ENCODE data around the gene RGS4.
A peak's percentile ranks its signal among the peaks of the same experiment; 100 is the strongest.
"Not testable (repeated sequence)": the region's sequence is repeated elsewhere in the genome, so short reads cannot be mapped to it uniquely, and the experiment has no call there.

RGS4 gene

DNA sequence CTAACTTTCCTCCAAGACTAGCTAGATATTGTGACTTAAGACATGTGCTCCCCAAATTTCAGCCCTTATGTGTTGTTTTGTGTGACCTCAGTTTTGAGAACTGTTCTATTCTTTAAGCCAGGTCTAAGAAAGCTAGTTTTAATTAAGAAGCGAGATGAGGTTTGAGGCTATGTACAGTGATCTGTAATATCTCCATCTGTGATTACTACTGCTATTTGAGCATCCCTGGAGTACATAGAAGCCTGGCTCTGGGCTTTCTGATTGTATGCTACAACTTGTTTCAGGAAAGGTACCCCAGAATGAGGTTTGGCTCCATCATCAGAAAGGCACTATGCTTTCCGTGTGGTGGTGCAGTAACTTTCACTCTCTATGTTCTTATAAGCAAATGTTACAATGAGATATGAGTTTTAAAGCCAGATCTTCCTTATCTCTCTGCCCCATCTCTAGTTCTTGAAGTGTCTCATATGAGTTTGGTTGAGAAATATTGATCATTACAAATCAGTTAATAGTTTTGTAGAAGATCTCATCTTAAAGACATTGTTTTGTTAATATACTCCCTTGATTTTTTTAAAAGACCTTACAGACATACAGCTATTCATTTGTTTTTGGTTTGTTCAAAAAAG is 605 bp downstream of the RGS4 start:
- DNase-seq: no peak

DNA sequence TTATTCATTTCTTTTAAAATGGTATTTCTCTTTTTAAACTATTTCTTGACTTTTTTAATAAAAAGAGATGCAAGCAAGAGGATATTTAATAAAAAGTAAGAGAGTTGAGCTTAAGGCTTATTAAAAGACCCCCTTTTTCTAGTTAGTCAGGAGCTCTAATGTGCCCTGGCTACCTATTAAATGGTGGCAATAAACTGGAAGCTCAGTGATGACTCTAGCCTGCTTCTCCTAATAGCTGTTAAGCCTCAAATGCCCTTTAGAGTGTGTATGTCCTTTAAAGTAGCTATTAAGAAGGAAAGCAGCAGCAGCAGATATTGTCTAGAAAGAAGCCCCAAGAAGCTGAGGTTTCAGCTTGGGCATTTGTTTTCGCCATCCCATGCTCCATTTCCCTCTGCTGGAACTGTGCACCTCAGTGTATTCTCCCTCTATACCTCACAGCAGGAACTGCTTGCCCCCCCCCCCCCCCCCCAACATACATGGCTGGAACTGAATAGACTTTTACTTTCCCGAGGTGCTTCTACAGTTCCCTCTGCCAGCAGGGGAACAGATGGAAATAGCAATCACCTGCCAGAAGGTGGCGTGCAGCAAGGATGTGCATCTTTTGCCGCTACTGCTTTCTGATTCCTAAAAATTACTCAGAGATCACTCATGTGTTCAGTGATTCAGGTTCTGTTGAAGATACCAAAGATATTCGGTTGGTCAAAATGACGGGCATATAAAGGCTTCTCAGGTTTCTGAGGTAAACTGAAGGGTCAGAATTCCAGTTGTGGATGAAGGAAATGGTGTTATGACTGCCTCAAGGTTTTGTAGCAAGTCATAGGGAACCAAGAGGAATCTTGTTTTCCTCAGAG is 2.5 kb downstream of the RGS4 start:
- peak; percentile 38 for DNase-seq

DNA sequence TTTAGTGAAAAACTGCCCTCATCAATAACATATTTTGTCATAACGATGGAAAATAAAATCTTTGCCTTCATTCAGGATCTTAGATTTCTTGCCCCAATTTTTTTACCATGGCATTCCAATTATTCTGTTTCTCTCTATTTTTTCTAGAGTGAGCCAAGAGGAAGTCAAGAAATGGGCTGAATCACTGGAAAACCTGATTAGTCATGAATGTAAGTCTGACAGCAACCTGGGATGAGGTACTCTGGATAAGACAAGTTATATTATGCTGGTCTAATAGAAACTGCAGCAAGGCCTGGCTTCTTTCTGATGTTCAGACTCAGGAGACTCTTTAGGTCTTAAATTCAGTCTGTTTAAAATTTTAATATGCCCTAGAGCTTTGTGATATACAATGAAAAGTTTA is 3.5 kb downstream of the RGS4 start:
- DNase-seq: no peak

DNA sequence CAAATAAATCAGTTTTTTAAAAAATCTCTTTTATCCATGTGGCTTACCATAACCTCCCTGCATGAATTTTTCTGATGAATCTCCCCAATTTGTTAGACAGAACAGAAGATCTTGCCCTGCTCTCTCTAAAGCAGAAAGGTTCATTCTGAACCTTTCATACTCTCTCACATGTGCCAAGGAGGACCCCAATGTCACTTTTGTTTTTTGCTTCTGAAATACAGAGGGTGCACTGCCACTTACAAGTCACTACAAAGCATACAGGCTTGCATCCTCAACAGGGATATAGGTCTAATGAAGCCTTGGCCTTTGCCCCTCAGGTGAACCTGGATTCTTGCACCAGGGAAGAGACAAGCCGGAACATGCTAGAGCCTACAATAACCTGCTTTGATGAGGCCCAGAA is 4.8 kb downstream of the RGS4 start:
- no peak for DNase-seq

DNA sequence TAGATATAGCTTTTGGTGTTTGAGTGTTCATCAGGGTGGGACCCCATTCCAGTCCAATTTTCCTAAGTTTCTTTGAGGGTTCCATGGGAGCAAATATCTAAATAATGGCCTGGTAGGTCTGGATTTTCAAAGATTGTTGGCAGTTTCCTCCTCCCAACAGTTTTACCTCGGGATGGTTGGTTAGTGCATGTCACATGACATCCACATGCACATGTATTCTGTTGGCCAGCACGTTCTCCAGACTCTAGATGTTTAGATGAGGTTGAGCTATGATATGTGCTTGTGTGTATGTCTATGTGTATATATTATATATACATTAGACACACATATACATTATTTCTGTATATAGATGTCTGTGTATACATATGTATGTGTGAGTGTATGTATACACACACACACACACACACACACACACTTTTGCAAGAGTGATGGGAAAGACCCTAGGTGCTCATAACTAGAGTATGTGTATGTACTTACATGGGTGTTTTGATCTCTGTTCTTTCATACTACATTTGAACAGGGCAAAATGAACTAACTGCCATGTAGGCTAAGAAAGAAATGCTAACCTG is 5.6 kb downstream of the RGS4 start:
- DNase-seq: no peak

DNA sequence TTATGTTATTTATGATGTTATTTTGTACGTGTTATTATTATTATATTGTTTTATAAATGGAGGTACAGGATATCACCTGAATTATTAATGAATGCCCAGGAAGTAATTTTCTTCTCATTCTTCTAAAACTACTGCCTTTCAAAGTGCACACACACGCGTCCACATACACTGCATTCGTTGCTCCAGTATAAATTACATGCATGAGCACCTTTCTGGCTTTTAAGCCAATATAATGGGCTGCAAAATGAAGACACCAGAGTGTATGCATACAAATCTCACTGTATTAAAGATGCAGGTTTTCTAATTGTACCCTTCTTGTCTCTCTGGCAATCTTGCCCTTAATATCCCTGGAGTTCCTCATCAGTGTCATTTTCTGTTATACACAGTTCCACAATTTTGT is 6.9 kb downstream of the RGS4 start:
- no peak for DNase-seq

DNA sequence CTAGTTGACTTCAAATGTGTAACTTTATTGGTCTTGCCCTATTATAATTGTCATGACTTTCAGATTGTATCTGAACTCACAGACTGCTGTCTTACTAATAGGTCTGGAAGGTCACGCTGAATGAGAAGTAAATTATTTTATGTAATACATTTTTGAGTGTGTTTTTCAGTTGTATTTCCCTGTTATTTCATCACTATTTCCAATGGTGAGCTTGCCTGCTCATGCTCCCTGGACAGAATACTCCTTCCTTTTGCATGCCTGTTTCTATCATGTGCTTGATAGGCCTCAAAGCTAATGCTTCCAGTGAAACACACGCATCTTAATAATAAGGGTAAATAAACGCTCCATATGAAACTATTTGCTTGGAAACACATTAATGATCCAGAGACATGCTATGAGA is 7.3 kb downstream of the RGS4 start:
- DNase-seq: no peak

DNA sequence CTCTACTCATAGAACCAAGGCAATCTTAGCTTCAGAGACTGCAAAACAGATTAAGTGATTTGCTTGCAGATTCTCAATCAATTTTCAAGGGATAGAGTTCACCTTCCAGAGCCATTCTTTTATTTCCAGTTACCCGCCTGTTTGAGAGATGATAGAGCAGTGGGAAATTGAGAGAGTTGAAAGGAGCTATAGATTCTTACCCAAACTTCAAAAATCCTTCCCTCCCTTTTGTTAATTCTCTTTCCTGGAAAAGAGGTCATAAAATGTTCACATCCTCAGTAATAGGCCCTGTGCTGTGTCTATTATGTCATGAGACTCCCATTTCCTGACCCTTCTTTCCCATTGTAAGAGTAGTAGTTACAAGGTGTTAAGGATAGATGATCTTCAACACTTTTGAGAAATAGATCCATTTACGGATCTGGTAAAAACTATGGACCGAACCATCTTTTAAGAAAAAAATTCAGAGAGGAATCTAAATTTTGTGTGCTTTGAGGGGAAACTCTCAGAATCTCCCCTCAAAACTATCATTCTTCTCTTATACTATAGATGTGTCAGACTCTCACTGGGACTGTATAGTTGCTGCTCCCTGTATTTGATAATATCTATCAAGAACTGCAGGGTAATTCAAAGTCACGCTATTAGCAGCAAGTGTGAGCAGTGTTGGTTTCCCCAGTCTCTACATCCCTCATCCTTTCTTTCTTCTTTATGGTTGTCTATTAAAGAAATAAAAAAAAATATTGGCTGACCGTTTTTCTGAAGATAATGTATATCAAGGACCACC is 8.0 kb downstream of the RGS4 start:
- no peak for DNase-seq

DNA sequence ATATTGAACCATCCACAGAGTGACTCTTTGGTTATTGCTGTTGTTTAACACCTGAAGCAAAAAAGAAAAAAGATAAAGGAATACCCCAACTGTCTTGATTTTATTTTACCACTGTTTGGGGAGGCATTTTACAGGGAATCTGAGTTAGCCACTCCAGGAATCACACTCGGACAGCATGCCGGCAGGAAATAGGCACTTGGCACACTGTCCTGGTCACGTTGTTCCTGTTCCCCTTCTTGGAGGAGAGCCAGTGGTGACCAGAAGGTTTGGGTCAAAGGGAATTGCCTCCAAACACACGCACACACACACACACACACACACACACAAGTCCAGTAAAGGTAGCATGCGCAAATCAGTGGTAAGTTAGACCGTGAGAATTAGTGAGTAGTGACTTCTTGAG is 13.8 kb downstream of the RGS4 start:
- DNase-seq: no peak

DNA sequence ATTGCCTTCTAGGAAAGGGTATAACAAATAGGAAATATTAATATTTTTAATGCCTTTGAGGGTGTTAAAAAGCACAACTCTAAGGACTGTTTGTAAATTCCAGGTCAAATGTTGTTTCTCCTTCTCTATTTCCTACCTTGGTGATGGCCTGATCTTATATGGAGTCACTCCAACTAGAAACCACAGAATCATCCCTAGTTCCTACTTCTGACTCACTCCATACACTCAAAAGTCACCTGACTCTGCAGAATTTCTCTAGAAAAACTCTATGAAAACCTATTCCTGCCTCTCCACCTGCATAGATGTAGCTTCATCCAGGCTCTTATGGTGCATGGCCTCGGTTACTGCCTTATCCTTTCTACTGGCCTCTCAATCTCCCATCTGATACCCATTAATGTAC is 14.5 kb downstream of the RGS4 start:
- DNase-seq: no peak

DNA sequence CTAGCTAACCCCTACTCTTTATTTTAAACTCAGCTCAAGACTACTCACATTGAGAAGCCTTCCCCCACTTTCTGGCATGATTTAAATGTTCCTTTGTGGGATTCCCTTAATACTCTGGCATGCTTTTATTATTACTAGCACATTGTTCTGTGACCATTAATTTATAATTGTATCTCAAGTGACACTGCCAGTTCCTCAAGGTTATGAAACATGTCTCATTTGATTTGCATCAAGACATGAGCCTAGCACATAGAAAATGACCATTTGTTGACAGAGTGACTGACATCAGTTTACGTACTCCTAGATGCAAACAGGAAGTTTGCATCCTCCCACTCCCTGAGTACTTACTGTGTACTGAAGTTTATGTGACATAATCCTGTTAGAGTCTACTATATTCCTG is 15.2 kb downstream of the RGS4 start:
- DNase-seq: no peak

DNA sequence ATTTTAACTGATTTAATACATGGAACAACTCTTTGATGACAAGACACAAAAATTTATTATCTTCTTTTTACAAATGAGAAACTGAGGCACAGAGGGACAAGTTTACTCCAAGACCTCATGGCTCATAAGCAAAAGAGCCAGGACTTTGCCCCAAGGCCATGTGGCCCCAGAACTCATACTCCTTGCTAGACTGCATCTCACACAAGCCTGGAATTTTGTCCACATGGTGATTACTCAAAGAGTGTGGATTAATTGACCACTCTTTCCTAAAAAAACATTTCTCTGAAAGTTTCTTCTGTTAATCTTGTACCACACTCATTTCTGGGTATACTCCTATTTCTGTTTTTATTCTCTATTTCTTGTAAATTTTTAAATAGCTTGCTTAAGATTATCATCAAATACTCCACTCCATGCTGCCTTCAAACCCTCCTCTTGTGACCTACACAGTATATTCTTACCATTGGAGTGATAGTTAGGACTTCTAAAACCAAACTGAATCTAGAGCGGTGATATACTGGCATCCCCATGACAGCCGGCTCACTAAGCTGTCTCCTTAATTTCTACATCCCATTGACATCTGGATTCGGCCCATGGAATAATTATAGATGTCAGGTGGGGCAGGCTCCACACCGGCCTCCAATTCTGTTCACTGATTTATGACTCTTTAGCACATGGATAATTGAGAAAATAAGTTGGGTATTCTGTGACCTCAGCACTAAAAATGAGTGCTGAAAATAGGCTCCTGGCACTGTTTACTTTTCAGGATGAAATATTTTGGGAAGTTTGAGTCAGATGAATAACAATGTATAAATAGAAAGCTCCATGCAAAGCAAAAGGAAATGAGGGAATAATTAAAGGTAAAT is 16.1 kb downstream of the RGS4 start:
- no peak for DNase-seq

DNA sequence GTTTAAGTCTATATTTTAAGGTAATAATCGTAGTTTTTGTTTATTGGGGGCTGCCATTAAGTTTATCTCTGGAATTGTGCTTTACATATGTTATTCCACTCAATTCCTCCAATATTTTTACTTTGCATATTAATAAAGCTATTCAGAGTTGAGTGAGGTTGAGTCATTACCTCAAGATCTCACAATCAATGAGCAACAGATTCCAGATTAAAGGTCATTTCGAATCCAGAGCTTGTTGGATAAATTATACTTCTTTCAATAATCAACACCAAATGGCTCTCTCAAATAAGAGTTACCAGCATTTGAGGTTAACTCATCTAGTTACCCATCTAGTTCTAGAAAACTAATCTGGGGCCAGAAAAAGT is 16.7 kb downstream of the RGS4 start:
- no peak for DNase-seq

DNA sequence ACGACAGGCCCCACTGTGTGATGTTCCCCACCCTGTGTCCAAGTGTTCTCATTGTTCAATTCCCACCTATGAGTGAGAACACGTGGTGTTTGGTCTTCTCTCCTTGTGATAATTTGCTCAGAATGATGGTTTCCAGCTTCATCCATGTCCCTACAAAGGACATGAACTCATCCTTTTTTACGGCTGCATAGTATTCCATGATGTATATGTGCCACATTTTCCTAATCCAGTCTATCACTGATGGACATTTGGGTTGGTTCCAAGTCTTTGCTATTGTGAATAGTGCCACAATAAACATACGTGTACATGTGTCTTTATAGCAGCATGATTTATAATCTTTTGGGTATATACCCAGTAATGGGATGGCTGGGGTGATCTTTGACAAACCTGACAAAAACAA is 20.0 kb downstream of the RGS4 start:
- DNase-seq: not testable (repeated sequence)

DNA sequence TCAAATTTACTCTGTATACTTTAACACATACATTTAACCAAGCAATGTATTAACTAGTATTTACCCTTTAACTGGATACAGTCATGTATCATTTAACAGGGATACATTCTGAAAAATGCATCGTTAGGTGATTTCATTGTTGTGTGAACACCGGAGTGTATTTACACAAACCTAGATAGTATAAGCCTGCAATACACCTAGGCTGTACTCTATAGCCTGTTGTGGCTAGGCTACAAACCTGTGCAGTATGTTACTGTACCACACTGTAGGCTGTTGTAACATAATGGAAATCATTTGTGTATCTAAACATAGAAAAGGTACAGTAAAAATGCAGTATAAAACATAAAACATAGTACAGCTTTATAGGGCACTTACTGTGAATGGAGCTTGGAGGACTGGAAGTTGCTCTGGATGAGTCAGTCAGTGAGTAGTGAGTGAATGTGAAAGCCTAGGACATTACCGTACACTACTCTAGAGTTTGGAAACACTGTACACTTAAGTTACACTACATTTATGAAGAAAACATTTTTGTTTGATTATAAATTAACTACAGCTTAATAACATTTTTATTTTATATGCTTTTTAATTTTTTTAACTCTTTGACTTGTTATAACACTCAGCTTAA is 21.3 kb downstream of the RGS4 start:
- DNase-seq: peak; percentile 6

DNA sequence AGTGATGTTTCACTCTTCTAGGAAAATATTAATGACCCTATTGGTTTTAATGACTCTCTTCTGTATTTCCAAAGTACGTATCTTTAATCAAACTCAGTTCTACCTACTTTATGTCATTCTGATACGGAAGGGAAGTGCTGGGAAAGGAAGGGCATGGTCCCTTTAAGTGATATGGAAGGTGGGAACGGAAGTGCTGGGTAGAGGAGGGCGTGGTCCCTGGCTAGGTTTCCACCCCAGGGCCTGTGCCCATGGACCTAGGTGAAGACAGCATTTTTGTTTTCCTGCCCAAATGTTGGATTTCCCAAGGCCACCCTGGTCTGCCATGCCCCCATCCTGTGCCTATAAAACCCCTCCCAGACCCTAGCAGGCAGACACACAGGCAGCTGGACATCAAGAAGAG is 24.0 kb downstream of the RGS4 start:
- DNase-seq: no peak

DNA sequence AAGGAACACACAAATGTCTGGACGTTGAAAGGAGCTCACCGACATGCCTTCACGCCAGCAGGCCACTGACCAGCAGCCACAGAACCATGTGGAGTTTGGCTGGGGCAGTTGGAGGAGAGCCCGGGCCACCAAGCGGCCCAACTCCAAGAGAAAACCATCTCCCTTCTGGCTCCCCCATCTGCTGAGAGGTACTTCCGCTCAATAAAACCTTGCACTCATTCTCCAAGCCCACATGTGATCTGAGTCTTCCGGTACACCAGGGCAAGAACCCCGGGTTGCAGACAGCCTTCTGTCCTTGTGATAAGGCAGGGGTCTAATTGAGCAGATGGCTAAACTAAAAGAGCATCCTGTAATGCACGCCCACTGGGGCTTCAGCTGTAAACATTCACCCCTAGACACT is 24.4 kb downstream of the RGS4 start:
- no peak for DNase-seq

DNA sequence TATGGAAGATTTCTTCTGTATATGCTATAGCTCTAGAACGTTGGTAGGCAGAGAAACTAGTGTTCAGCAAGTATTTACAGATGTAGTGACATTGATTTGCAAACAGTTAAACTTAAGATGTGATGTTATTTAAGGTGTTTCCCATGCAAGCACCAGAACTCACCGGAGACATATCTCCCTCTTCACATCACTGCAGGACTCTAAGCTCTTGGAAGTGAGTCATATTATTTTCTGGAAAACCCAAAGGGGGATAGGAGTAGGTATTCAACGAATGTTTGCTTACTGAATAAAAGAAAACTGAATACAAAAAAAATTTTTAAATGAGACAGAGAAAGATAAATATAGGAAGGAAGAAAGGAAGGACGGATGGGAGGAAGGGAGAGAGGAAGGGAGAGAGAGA is 25.0 kb downstream of the RGS4 start:
- DNase-seq: no peak

DNA sequence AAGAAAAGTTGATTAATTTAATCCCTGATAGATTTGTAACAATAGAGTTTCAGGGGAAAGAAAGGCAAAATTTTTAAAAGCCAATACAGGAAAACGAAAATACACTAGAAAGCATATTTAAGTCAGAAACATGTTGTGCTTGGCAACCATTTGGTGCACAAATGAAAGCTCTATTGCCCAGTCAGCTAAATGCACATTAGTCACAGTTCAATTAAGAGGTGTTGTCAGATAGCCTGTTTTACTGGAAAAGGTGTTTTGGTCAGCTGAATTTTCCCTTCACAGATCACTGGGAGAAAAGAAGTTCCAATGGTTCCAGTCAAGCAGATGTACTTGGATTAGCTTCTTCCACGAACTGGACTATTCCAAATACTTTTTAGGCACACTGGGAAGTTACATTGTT is 25.4 kb downstream of the RGS4 start:
- DNase-seq: no peak

DNA sequence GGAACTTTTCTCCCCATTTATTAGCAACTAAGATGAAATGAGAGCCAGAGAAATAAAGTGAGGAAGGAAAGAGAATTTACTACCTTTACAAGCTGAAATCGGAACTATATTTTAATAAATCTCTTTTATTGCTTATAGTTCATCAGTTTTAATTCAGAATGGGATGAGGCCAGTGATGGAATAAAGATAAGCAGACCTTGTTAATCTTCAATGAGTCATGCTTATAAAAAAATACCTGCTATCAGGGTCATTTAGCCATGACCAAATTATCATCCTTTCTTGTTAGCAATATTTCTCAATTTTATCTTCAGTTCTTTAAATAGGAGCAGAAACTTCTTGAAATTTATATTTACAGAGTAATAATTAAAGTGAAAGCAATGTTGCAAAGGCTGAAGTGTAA is 26.1 kb downstream of the RGS4 start:
- DNase-seq: no peak

DNA sequence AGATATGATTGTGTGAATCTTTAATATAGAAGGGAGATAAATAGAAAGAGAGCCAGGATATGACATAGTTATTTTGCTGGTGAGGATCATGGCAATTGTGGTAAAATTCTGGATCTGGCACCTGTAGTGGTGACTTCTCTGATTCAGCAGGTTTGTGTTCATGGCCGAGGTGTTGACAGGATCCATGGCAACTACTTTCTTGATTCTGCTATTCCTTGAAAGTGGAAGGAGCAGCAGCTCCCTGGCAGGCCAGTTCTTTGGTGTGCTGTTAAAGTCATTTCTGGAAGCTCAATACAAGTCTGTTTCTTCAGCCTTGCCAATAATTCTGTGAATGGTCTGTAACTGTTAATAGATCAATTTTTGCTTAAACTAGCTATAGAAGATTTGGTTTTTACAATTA is 33.4 kb downstream of the RGS4 start:
- DNase-seq: no peak

DNA sequence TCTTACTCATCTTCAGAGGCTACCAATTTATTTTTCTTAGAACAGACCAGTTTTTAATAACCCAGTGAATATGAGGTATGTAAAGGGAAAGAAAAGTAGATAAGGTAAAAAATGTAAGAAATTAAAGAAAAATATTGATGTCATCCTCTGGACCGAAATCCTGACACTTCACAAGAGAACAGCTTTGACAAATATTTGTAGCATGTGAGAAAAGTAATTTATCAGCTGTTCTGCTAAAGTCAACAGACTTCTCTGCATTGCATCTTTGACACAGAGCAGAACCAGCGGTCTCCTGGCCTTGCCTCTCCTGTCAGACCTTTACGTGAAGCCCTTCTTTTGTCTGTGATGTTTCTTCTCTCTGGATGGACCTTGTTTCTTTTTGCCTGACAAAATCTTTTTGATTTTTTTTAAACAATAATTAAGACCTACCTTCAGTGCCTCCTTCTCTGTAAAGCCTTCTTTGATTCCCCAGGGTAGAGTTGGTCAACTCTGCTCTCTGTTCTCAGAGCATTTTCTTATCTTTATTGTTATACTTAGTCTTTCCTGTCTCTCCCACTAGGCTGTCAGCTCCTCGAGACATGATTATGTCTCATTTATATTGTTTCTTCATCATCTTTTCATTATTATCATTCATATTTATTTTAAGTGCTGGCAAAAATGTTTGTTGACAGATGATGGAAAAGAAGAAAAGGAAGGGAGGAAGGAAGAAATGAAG is 35.4 kb downstream of the RGS4 start:
- no peak for DNase-seq
